Keratinocyte (primary cell): ENCODE measurements around the gene KIF17. TPM values are rescaled to one million over a fixed set of nuclear protein-coding genes. Genes with fewer than 3 reads are reported as not detected.
A peak's percentile ranks its signal among the peaks of the same experiment; 100 is the strongest.

ENCODE experiments used
- DNase-seq: peaks from one replicate; pipeline ENCODE4 v3.0.0-alpha.2; 2011; ENCODE audit warnings: low read depth, missing footprints, low spot score
- FAIRE-seq: peaks from 2 replicates; lab custom pipeline; 2011; peaks lifted over from hg19 to GRCh38; lab: Jason Lieb, UNC
- H2AFZ ChIP-seq: 2 replicates; pipeline ENCODE4 v1.6.0; 2012; ENCODE audit warnings: low read length, control low read depth, inconsistent platforms; ENCODE audit not compliant: control insufficient read depth
- H3K27ac ChIP-seq: 2 replicates; pipeline ENCODE4 v1.5.1; 2011; ENCODE audit warnings: low read length; ENCODE audit not compliant: control insufficient read depth, insufficient read depth
- H3K27me3 ChIP-seq: 3 replicates; pipeline ENCODE4 v1.6.0; 2011; ENCODE audit warnings: low read length; ENCODE audit not compliant: control insufficient read depth, insufficient read depth; ENCODE audit errors: extremely low read depth
- H3K36me3 ChIP-seq, 2 experiments: 2 replicates in 1 of 2; 3 replicates in 1 of 2; pipeline ENCODE4 v1.5.1; 2011; ENCODE audit warnings: low read length in 2 of 2, mild to moderate bottlenecking in 1 of 2; ENCODE audit not compliant: control insufficient read depth in 2 of 2, insufficient read depth in 2 of 2; ENCODE audit errors: extremely low read depth in 1 of 2
- H3K4me1 ChIP-seq: 3 replicates; pipeline ENCODE4 v1.5.1; 2011; ENCODE audit warnings: low read length; ENCODE audit not compliant: control insufficient read depth, insufficient read depth; ENCODE audit errors: extremely low read depth
- H3K4me2 ChIP-seq: 3 replicates; pipeline ENCODE4 v1.6.0; 2011; ENCODE audit warnings: low read depth, low read length; ENCODE audit not compliant: control insufficient read depth, insufficient read depth; ENCODE audit errors: extremely low read depth
- H3K4me3 ChIP-seq, 3 experiments: fragments of 200-600 bp in 1 of 3; sonication (generic) in 1 of 3; 2 replicates in 2 of 3; 3 replicates in 1 of 3; pipeline ENCODE4 v1.5.1; 2011 to 2016; ENCODE audit warnings: low read length in 3 of 3, mild to moderate bottlenecking in 3 of 3, control low read depth in 2 of 3, inconsistent platforms in 1 of 3, low read depth in 1 of 3, mixed read lengths in 1 of 3, mixed run types in 1 of 3, moderate library complexity in 1 of 3; ENCODE audit not compliant: control insufficient read depth in 2 of 3, insufficient read depth in 2 of 3; ENCODE audit errors: extremely low read depth in 1 of 3
- H3K79me2 ChIP-seq: 2 replicates; pipeline ENCODE4 v1.6.0; 2012; ENCODE audit warnings: low read length; ENCODE audit not compliant: control insufficient read depth, insufficient read depth
- H3K9ac ChIP-seq: 3 replicates; pipeline ENCODE4 v1.6.0; 2011; ENCODE audit warnings: low read length; ENCODE audit not compliant: control insufficient read depth, insufficient read depth; ENCODE audit errors: extremely low read depth
- H3K9me1 ChIP-seq: 3 replicates; pipeline ENCODE4 v1.6.0; 2011; ENCODE audit warnings: low read length; ENCODE audit not compliant: control insufficient read depth, insufficient read depth; ENCODE audit errors: extremely low read depth
- H3K9me3 ChIP-seq: 2 replicates; pipeline ENCODE4 v1.5.1; 2012; ENCODE audit warnings: low read depth, low read length; ENCODE audit not compliant: control insufficient read depth
- H4K20me1 ChIP-seq: 3 replicates; pipeline ENCODE4 v1.6.0; 2011; ENCODE audit warnings: low read length; ENCODE audit not compliant: control insufficient read depth, insufficient read depth; ENCODE audit errors: extremely low read depth
- EZH2 ChIP-seq: IDR thresholded peaks from one replicate; pipeline ENCODE4 v1.6.1; 2012; ENCODE audit warnings: inconsistent platforms, mild to moderate bottlenecking, low read length, moderate library complexity
- dilution Hi-C: fragments of 300-500 bp; cut with MboI; formaldehyde crosslinking; loops from one replicate; pipeline ENCODE4 v1.7.0; 2020; ENCODE audit warnings: low sequenced_read_pairs; ENCODE audit not compliant: extremely low pct_ligation_motif_present
- polyA plus RNA-seq, 5 experiments: library from polyadenylated mRNA; depleted of rRNA in 3 of 5; stranded (reverse) in 3 of 5; stranded (forward) in 1 of 5; unstranded in 1 of 5; fragments of >200 nt; gene quantifications; 1 replicate in 1 of 5; 2 replicates in 3 of 5; 3 replicates in 1 of 5; pipeline versions ENCODE4 v1.2.1 to v1.2.3, GENCODE V29; 2011 to 2012; ENCODE audit warnings: missing spikeins in 2 of 5, low read depth in 1 of 5, low replicate concordance in 1 of 5
- TF ChIP-seq, protein P1 (sequence below), 3 experiments: IDR thresholded peaks in 1 of 3; conservative IDR thresholded peaks in 1 of 3; optimal IDR thresholded peaks in 1 of 3; 2 replicates in 2 of 3; 3 replicates in 1 of 3; pipeline versions ENCODE3 to v1.5.1; 2011; ENCODE audit warnings: low read length in 3 of 3, mild to moderate bottlenecking in 3 of 3, moderate library complexity in 2 of 3, control low read depth in 1 of 3, inconsistent platforms in 1 of 3; ENCODE audit not compliant: insufficient read depth in 2 of 3; ENCODE audit errors: extremely low read depth in 1 of 3

The KIF17 gene
- polyA plus RNA-seq, 1 donor (not counting 4 experiments of a cell fraction or from before 2014, with no cell fraction given): 0.90 TPM

- H3K27ac ChIP-seq: peak overlapping the region; percentile 67
- H3K4me1 ChIP-seq: peaks cover 44% of the 10 kb centered on the region
- H4K20me1 ChIP-seq: peaks cover 11% of the 10 kb centered on the region
- H3K79me2 ChIP-seq: peaks cover 46% of the 10 kb centered on the region
- no peak overlapping the region for H3K4me3 ChIP-seq
- H2AFZ ChIP-seq: no peak overlapping the region
- H3K9ac ChIP-seq: peak overlapping the region; percentile 40
- peaks cover 47 to 77% of the 10 kb centered on the region in 2 experiments for H3K36me3 ChIP-seq
- FAIRE-seq (no peak), DNase-seq (no peak)
- peaks cover 9% of the 10 kb centered on the region for H3K9me1 ChIP-seq
- dilution Hi-C loops: no loop called here
- TF ChIP-seq EZH2: no peak
- TF ChIP-seq, protein P1, sequence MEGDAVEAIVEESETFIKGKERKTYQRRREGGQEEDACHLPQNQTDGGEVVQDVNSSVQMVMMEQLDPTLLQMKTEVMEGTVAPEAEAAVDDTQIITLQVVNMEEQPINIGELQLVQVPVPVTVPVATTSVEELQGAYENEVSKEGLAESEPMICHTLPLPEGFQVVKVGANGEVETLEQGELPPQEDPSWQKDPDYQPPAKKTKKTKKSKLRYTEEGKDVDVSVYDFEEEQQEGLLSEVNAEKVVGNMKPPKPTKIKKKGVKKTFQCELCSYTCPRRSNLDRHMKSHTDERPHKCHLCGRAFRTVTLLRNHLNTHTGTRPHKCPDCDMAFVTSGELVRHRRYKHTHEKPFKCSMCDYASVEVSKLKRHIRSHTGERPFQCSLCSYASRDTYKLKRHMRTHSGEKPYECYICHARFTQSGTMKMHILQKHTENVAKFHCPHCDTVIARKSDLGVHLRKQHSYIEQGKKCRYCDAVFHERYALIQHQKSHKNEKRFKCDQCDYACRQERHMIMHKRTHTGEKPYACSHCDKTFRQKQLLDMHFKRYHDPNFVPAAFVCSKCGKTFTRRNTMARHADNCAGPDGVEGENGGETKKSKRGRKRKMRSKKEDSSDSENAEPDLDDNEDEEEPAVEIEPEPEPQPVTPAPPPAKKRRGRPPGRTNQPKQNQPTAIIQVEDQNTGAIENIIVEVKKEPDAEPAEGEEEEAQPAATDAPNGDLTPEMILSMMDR (optimal IDR thresholded peaks at IDR 0.05 in 1 of 3, IDR thresholded peaks at IDR 0.05 in 1 of 3, conservative IDR thresholded peaks at IDR 0.05 in 1 of 3; ENCODE audit: extremely low read depth in 1 of 3, insufficient read depth in 2 of 3, low read length in 3 of 3): no peak
- H3K4me2 ChIP-seq: no peak overlapping the region
- peaks cover 2% of the 10 kb centered on the region for H3K9me3 ChIP-seq
- H3K27me3 ChIP-seq: no peaks in the 10 kb centered on the region
These were observed 6.8 kb upstream of the KIF17 start for GRCh38 chr1:20724364-20725188.

GRCh38 chr1:20723537-20724363, 5.9 kb upstream of the KIF17 start:
- peaks cover 36% of the 10 kb centered on the region for H3K4me1 ChIP-seq
- H3K27ac ChIP-seq: no peak overlapping the region
- H3K9ac ChIP-seq: no peak overlapping the region
- DNase-seq: no peak
- H3K9me3 ChIP-seq: peaks cover 2% of the 10 kb centered on the region
- FAIRE-seq: no peak
- no peaks in the 10 kb centered on the region for H3K27me3 ChIP-seq
- H2AFZ ChIP-seq: no peak overlapping the region
- H3K9me1 ChIP-seq: peaks cover 9% of the 10 kb centered on the region
- TF ChIP-seq, protein P1 (optimal IDR thresholded peaks at IDR 0.05 in 1 of 3, IDR thresholded peaks at IDR 0.05 in 1 of 3, conservative IDR thresholded peaks at IDR 0.05 in 1 of 3; ENCODE audit: extremely low read depth in 1 of 3, insufficient read depth in 2 of 3, low read length in 3 of 3): no peak
- no peak for TF ChIP-seq EZH2
- H3K79me2 ChIP-seq: peaks cover 38% of the 10 kb centered on the region
- dilution Hi-C loops: no loop called here
- peaks cover 11% of the 10 kb centered on the region for H4K20me1 ChIP-seq
- H3K4me2 ChIP-seq: no peak overlapping the region
- H3K4me3 ChIP-seq: no peak overlapping the region
- H3K36me3 ChIP-seq: peaks cover 46 to 72% of the 10 kb centered on the region in 2 experiments
